IPS DF 6.9 (cell line): ENCODE results near the gene ACTA1.
"Not testable (repeated sequence)": the region's sequence is repeated elsewhere in the genome, so short reads cannot be mapped to it uniquely, and the experiment has no call there.

ENCODE experiments used
- DNase-seq: peaks from one replicate; pipeline ENCODE4 v3.0.0-alpha.2; 2013; ENCODE audit warnings: low read depth, low spot score
- H3K27ac ChIP-seq: one replicate; pipeline ENCODE4 v1.5.1; 2013; ENCODE audit warnings: low read length, control low read depth
- H3K27me3 ChIP-seq: 2 replicates; pipeline ENCODE4 v1.6.1; 2013; ENCODE audit warnings: mild to moderate bottlenecking, low read length; ENCODE audit not compliant: control insufficient read depth, insufficient read depth
- H3K36me3 ChIP-seq: 2 replicates; pipeline ENCODE4 v1.6.1; 2013; ENCODE audit warnings: low read length; ENCODE audit not compliant: control insufficient read depth, insufficient read depth
- H3K4me1 ChIP-seq: 2 replicates; pipeline ENCODE4 v1.6.1; 2013; ENCODE audit warnings: low read length; ENCODE audit not compliant: control insufficient read depth, insufficient read depth
- H3K4me3 ChIP-seq: 2 replicates; pipeline ENCODE4 v1.5.1; 2013; ENCODE audit warnings: mild to moderate bottlenecking, low read length
- H3K9me3 ChIP-seq: 2 replicates; pipeline ENCODE4 v1.6.1; 2013; ENCODE audit warnings: low read length, inconsistent platforms; ENCODE audit not compliant: control insufficient read depth, insufficient read depth
- WGBS: extraction: QIAGEN DNeasy Blood & Tissue Kit; methylation state at CpG from one replicate; pipeline ENCODE4 v1.1.7; 2013; ENCODE audit warnings: mixed read lengths, missing lambda C conversion rate; ENCODE audit not compliant: insufficient read length, insufficient coverage; 5-methylcytosine and 5-hydroxymethylcytosine counted together

The ACTA1 gene

DNA sequence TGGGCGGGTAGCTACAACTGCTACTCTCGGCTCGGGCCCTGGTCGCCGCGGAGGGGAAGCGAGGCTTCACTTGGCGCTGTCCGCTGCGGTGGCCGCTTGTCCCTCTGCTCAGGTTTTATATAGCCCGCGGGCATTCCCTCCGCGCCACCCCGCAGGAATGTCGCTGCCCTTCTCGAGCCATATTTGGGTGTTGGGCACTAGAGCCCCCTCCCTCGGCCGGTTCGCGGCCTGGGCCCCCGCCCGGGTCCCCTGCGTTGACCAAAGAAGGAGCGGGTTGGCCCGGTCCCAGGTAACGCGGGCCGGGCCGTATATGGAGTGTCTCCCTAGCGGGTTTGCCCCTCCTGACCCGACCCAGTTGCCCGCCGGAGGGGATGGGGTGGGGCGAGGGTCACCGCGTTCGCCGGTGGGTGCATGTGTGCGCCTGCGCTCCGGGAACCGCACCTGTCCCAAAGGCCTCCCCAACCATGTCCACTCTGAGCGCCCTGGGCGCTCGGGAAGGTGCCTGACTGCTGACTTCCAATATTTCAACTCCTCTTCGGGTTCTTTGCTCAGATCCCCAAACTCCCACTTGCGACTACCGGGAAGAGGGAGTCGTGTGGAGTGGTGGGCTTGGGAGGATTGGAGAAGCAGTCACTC is at the start of gene ACTA1:
TSS of gene ACTA1 (minus strand) at position 90 of the 636 bp plus-strand sequence. CDS start 979 bp downstream, outside the sequence.
- H3K4me1 ChIP-seq = peaks cover 9% of the 10 kb centered on the region
- H3K36me3 ChIP-seq = no peaks in the 10 kb centered on the region
- H3K9me3 ChIP-seq = no peaks in the 10 kb centered on the region
- no peak within 1 kb of the TSS for H3K27ac ChIP-seq
- H3K27me3 ChIP-seq = peaks cover 47% of the 10 kb centered on the region
- no peak for DNase-seq
- H3K4me3 ChIP-seq = peak within 1 kb of the TSS; percentile 30; the same call in 1 of the 2 replicates
- WGBS = no CpG with 5 or more reads among the region's 51 CpGs

DNA sequence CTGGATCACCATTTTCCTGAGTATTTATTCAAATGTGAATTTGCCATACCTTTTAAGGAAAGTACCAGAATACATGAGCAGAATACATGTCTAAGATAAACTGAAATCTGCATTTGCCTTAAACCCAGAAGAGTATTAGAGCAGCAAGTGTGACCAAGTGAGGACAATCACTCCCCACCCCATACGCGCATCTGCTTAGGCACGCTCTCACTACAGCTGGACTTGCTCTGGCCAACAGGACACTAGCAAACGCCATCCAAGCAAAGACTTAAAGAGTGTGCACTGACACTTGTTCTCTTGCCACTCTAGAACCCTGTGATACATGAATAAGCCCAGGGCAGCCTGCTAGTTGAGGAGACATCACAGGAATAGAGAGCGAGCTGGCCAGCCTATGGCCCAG is 48.6 kb upstream of the ACTA1 start:
- Histone ChIP-seq H3K4me1 (no peaks in the 10 kb centered on the region), H3K36me3 (peaks cover 8% of the 10 kb centered on the region; the same call in 1 of the 2 replicates), H3K27ac (no peak overlapping the region), H3K27me3 (no peaks in the 10 kb centered on the region), H3K4me3 (no peak overlapping the region), H3K9me3 (no peaks in the 10 kb centered on the region)
- WGBS = no CpG with 5 or more reads among the region's 5 CpGs
- no peak for DNase-seq

DNA sequence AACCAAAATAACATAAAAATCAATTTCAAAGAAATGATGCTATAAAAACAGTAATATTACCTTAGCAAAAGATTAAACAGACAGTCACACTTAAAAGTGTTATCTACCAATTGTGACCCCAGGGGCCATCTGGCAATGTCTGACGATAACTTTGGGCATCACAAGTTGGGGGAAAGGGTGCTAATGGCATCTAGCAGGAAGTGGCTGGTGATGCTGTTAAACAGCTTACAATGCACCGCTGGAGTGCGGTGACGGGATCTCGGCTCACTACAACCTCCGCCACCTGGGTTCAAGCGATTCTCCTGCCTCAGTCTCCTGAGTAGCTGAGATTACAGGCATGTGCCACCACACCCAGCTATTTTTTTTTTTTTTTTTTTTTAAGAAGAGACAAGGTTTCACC is 46.6 kb upstream of the ACTA1 start:
- no peak for DNase-seq
- H3K36me3 ChIP-seq = peaks cover 6% of the 10 kb centered on the region; the same call in 1 of the 2 replicates
- no peaks in the 10 kb centered on the region for H3K27me3 ChIP-seq
- no peaks in the 10 kb centered on the region for H3K9me3 ChIP-seq
- no peak overlapping the region for H3K27ac ChIP-seq
- no peaks in the 10 kb centered on the region for H3K4me1 ChIP-seq
- H3K4me3 ChIP-seq = no peak overlapping the region
- no CpG with 5 or more reads among the region's 7 CpGs for WGBS

DNA sequence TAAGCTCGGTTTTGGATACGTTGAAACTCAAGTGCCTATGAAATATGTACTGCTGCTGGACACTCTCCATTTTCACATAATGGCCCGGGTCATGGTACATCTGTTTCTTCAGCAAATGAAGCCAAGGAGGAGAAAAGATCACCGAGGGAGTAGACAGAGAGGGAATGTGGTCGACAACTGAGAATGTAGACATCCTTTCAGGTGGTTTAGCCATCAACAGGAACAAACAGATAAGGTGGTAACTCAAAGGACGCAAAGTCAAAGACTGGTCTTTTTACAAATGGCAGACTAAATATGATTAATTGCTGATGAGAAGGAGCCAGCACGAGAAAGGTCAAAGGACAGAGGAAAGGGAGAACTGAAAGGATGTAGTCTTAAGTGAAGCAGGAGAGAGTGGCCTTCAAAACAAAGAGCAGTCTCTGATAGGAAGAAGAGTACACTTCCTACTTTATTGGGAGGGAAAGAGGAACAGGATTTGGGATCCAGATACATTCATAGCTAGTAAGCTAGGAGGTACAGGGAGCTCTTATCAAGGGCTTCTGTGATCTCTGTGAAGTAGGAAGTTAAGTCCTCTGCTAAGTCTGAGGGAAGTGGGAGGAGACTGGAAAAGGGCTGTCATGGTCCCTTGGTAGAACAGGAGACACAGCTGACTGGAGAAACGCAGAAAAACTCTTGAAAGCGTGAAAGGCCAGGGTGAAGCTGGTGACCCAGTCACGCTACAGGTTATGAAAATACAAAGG is 45.9 kb upstream of the ACTA1 start:
- no peaks in the 10 kb centered on the region for H3K27me3 ChIP-seq
- WGBS = no CpG with 5 or more reads among the region's 10 CpGs
- no peak for DNase-seq
- no peak overlapping the region for H3K4me3 ChIP-seq
- H3K36me3 ChIP-seq = peaks cover 8% of the 10 kb centered on the region; the same call in 1 of the 2 replicates
- H3K9me3 ChIP-seq = no peaks in the 10 kb centered on the region
- no peak overlapping the region for H3K27ac ChIP-seq
- no peaks in the 10 kb centered on the region for H3K4me1 ChIP-seq

DNA sequence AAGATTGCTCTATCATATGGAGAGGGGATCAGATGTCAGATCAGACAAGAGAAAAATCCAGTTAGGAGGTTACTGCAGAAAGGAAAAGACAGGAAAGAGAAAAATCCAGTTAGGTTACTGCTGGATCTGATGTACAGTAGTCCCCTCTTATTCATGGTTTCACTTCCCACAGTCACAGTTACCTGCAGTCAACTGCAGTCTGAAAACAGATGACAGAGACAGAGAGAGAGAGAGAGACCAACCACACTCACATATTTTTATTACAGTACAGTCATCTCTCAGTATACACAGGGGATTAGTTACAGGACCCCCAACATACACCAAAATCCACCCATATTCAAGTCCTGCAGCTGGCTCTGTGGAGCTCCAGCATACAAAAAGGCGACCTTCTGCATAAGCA is 45.0 kb upstream of the ACTA1 start:
- Histone ChIP-seq H3K4me1 (no peaks in the 10 kb centered on the region), H3K27ac (no peak overlapping the region), H3K27me3 (no peaks in the 10 kb centered on the region), H3K36me3 (peaks cover 8% of the 10 kb centered on the region; the same call in 1 of the 2 replicates), H3K4me3 (no peak overlapping the region), H3K9me3 (no peaks in the 10 kb centered on the region)
- no peak for DNase-seq
- no CpG with 5 or more reads among the region's 1 CpG for WGBS

DNA sequence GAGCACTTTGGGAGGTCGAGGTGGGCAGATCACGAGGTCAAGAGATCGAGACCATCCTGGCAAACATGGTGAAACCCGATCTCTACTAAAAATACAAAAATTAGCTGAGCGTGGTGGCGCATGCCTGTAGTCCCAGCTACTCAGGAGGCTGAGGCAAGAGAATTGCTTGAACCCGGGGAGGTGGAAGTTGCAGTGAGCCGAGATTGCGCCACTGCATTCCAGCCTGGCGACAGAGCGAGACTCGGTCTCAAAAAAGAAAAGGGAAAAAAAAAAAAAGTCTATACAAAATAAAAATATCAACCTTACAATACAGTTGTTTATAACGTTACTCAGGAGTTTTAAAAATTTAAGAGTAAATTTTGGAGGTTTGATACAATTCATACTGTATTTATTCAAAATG is 42.0 kb upstream of the ACTA1 start:
- no CpG with 5 or more reads among the region's 13 CpGs for WGBS
- not testable (repeated sequence) for H3K27ac ChIP-seq, H3K4me1 ChIP-seq, H3K9me3 ChIP-seq, DNase-seq, H3K36me3 ChIP-seq, H3K27me3 ChIP-seq, H3K4me3 ChIP-seq

- no peaks in the 10 kb centered on the region for H3K4me1 ChIP-seq
- no peak for DNase-seq
- peaks cover 8% of the 10 kb centered on the region; the same call in 1 of the 2 replicates for H3K36me3 ChIP-seq
- no peak overlapping the region for H3K27ac ChIP-seq
- no peaks in the 10 kb centered on the region for H3K27me3 ChIP-seq
- WGBS = no CpG with 5 or more reads among the region's 2 CpGs
- no peaks in the 10 kb centered on the region for H3K9me3 ChIP-seq
- H3K4me3 ChIP-seq = no peak overlapping the region
Observed at GRCh38 chr1:229474509-229474908, 40.6 kb upstream of the ACTA1 start.

GRCh38 chr1:229471175-229471574 is 37.3 kb upstream of the ACTA1 start:
- no peaks in the 10 kb centered on the region for H3K4me1 ChIP-seq
- DNase-seq = no peak
- no CpG with 5 or more reads among the region's 3 CpGs for WGBS
- peaks cover 12% of the 10 kb centered on the region; the same call in 1 of the 2 replicates for H3K36me3 ChIP-seq
- no peak overlapping the region for H3K27ac ChIP-seq
- no peaks in the 10 kb centered on the region for H3K9me3 ChIP-seq
- no peaks in the 10 kb centered on the region for H3K27me3 ChIP-seq
- no peak overlapping the region for H3K4me3 ChIP-seq

- Histone ChIP-seq H3K27ac (no peak overlapping the region), H3K27me3 (no peaks in the 10 kb centered on the region), H3K36me3 (peaks cover 12% of the 10 kb centered on the region; the same call in 1 of the 2 replicates), H3K4me3 (no peak overlapping the region), H3K9me3 (no peaks in the 10 kb centered on the region), H3K4me1 (no peaks in the 10 kb centered on the region)
- DNase-seq = no peak
- no CpG with 5 or more reads among the region's 8 CpGs for WGBS
Observed at GRCh38 chr1:229470406-229471043, 36.6 kb upstream of the ACTA1 start.

DNA sequence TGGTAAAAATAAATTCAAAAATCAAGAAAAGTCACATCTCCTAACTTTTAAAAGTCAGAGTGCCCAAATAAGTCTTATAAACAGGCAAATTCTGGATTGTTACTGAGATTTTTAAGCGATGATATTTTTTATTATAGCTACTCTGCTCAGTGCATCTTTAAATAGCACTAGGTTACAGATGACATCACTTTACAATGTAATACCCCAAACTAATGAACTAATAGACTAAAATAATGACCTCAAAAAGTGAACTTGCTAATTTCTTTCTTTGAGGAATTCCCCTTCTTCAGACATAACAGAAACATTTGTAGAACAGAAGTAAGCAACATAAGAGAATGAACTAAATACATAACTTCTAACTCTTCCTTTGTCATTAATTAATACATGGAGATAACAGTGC is 33.0 kb upstream of the ACTA1 start:
- H3K27ac ChIP-seq = no peak overlapping the region
- H3K4me1 ChIP-seq = no peaks in the 10 kb centered on the region
- H3K4me3 ChIP-seq = no peak overlapping the region
- H3K27me3 ChIP-seq = no peaks in the 10 kb centered on the region
- no peaks in the 10 kb centered on the region for H3K9me3 ChIP-seq
- WGBS = no CpG with 5 or more reads among the region's 1 CpG
- DNase-seq = no peak
- H3K36me3 ChIP-seq = peaks cover 10% of the 10 kb centered on the region; the same call in 1 of the 2 replicates
